A549 (cell line): ENCODE measurements around the gene ITIH5. TPM values are rescaled to one million over a fixed set of nuclear protein-coding genes. Genes with fewer than 3 reads are reported as not detected.
"Not testable (repeated sequence)": the region's sequence is repeated elsewhere in the genome, so short reads cannot be mapped to it uniquely, and the experiment has no call there.

Source experiments
- ATAC-seq, 2 experiments: fragments of 200-7000 bp in 1 of 2; fragments of >200 bp in 1 of 2; cut with Nextera tagmentation in 1 of 2; cut with Tn5 transposase in 1 of 2; 3 replicates each; pipeline versions ENCODE4 v1.8.0 to v1.9.1; 2018 to 2020; ENCODE audit warnings: mild to moderate bottlenecking in 1 of 2, moderate library complexity in 1 of 2
- CTCF ChIA-PET: fragments of 300-600 bp; sonication (Branson Sonifier 250); formaldehyde crosslinking; extraction: SDS; loops from one replicate; lab custom pipeline; 2021; ENCODE audit warnings: antibody characterized with exemption, inconsistent platforms; lab: Yijun Ruan, JAX
- POLR2A ChIA-PET: fragments of 350-600 bp; formaldehyde crosslinking; extraction: SDS; loops from one replicate; lab custom pipeline; 2021; ENCODE audit warnings: antibody characterized with exemption, inconsistent platforms; lab: Yijun Ruan, JAX
- DNase-seq, 2 experiments: peaks; one replicate each; pipeline versions ENCODE4 v3.0.0 to v3.0.0-alpha.2; 2011 to 2016; ENCODE audit warnings: low read depth in 1 of 2, low spot score in 1 of 2
- FAIRE-seq: peaks from 2 replicates; lab custom pipeline; 2011; peaks lifted over from hg19 to GRCh38; lab: Jason Lieb, UNC
- H3K27ac ChIP-seq, 2 experiments: fragments of >200 bp; sonication (Bioruptor Twin); formaldehyde crosslinking; 3 replicates each; pipeline ENCODE4 v1.5.1; 2016 to 2017
- H3K4me1 ChIP-seq: fragments of >200 bp; sonication (Bioruptor Twin); formaldehyde crosslinking; 3 replicates; pipeline ENCODE4 v1.6.1; 2016
- H3K4me2 ChIP-seq: fragments of >200 bp; sonication (Bioruptor Twin); formaldehyde crosslinking; 3 replicates; pipeline ENCODE4 v1.6.1; 2016
- H3K4me3 ChIP-seq: fragments of >200 bp; sonication (Bioruptor Twin); formaldehyde crosslinking; 3 replicates; pipeline ENCODE4 v1.5.1; 2016
- H3K9me3 ChIP-seq: fragments of >200 bp; sonication (Bioruptor Twin); formaldehyde crosslinking; 3 replicates; pipeline ENCODE4 v1.6.1; 2016
- BHLHE40 ChIP-seq: IDR thresholded peaks from 2 replicates; pipeline ENCODE4 v1.6.1; 2012; ENCODE audit warnings: low read depth, low read length, inconsistent platforms
- CBX2 ChIP-seq: fragments of 200-600 bp; sonication (generic); IDR thresholded peaks from 2 replicates; pipeline ENCODE4 v1.6.1; 2016; ENCODE audit warnings: low read depth, mild to moderate bottlenecking, borderline replicate concordance
- CHD2 ChIP-seq: fragments of 150-350 bp; IDR thresholded peaks from 2 replicates; pipeline ENCODE4 v1.6.1; 2014; ENCODE audit warnings: low read length; ENCODE audit not compliant: partially characterized antibody
- EP300 ChIP-seq, 2 experiments: fragments of >200 bp; sonication (Bioruptor Twin); formaldehyde crosslinking; IDR thresholded peaks; 2 replicates in 1 of 2; 3 replicates in 1 of 2; pipeline ENCODE4 v1.6.1; 2016 to 2017
- ESRRA ChIP-seq: fragments of 150-350 bp; IDR thresholded peaks from 2 replicates; pipeline ENCODE4 v1.6.1; 2014; ENCODE audit warnings: mild to moderate bottlenecking, low read length, borderline replicate concordance
- HEYL ChIP-seq: fragments of 250-450 bp; sonication (Bioruptor Pico); IDR thresholded peaks from 2 replicates; pipeline ENCODE4 v1.8.0; 2021; ENCODE audit warnings: mild to moderate bottlenecking, moderate library complexity
- HOXA7 ChIP-seq: fragments of 250-450 bp; sonication (Bioruptor Pico); IDR thresholded peaks from 2 replicates; pipeline ENCODE4 v1.5.0; 2020; ENCODE audit warnings: mild to moderate bottlenecking, moderate library complexity
- HOXB13 ChIP-seq: fragments of 250-450 bp; sonication (Bioruptor Pico); IDR thresholded peaks from 2 replicates; pipeline ENCODE4 v1.5.0; 2020; ENCODE audit warnings: low read depth, mild to moderate bottlenecking, moderate library complexity
- HOXB5 ChIP-seq: fragments of 250-450 bp; sonication (Bioruptor Pico); IDR thresholded peaks from 2 replicates; pipeline ENCODE4 v1.5.0; 2020; ENCODE audit warnings: mild to moderate bottlenecking, moderate library complexity
- JUN ChIP-seq, 2 experiments: fragments of >200 bp; sonication (Bioruptor Twin); formaldehyde crosslinking; IDR thresholded peaks; 2 replicates in 1 of 2; 3 replicates in 1 of 2; pipeline ENCODE4 v1.6.1; 2016 to 2017
- JUNB ChIP-seq: fragments of >200 bp; sonication (Bioruptor Twin); formaldehyde crosslinking; IDR thresholded peaks from 2 replicates; pipeline ENCODE4 v1.6.1; 2016
- MAFK ChIP-seq: fragments of 450-650 bp; IDR thresholded peaks from 2 replicates; pipeline ENCODE4 v1.6.1; 2014; ENCODE audit not compliant: partially characterized antibody
- MAZ ChIP-seq: fragments of 150-350 bp; IDR thresholded peaks from 2 replicates; pipeline ENCODE4 v1.6.1; 2014; ENCODE audit warnings: antibody characterized with exemption, low read depth, low read length, borderline replicate concordance
- MYC ChIP-seq: IDR thresholded peaks from 2 replicates; pipeline ENCODE4 v1.6.1; 2012; ENCODE audit warnings: mild to moderate bottlenecking, inconsistent platforms, low read length, improper control_type of control experiment, borderline replicate concordance
- NFE2L2 ChIP-seq: fragments of 150-350 bp; conservative IDR thresholded peaks from 2 replicates; pipeline ENCODE4 v1.6.1; 2014; ENCODE audit warnings: low read length
- NPAS2 ChIP-seq: fragments of 250-450 bp; sonication (Bioruptor Pico); IDR thresholded peaks from 2 replicates; pipeline ENCODE4 v1.8.0; 2022; ENCODE audit warnings: mild to moderate bottlenecking, moderate library complexity, borderline replicate concordance
- POLR2AphosphoS2 ChIP-seq: conservative IDR thresholded peaks from 2 replicates; pipeline ENCODE4 v1.6.1; 2012; ENCODE audit warnings: low read length, improper control_type of control experiment, inconsistent platforms
- RAD21 ChIP-seq, 2 experiments: fragments of >200 bp in 1 of 2; sonication (Bioruptor Twin) in 1 of 2; formaldehyde crosslinking in 1 of 2; IDR thresholded peaks in 1 of 2; conservative IDR thresholded peaks in 1 of 2; 2 replicates in 1 of 2; 3 replicates in 1 of 2; pipeline ENCODE4 v1.6.1; 2012 to 2018; ENCODE audit warnings: inconsistent platforms in 1 of 2
- RARB ChIP-seq: fragments of 250-450 bp; sonication (Bioruptor Pico); IDR thresholded peaks from 2 replicates; pipeline ENCODE4 v1.8.0; 2021; ENCODE audit warnings: mild to moderate bottlenecking, moderate library complexity
- RFX5 ChIP-seq: fragments of 450-650 bp; IDR thresholded peaks from 2 replicates; pipeline ENCODE4 v1.7.1; 2014; ENCODE audit warnings: antibody characterized with exemption, mild to moderate bottlenecking, moderate library complexity
- RNF2 ChIP-seq: fragments of 200-600 bp; sonication (generic); IDR thresholded peaks from 2 replicates; pipeline ENCODE4 v1.6.1; 2016; ENCODE audit warnings: low read depth, mild to moderate bottlenecking, antibody characterized with exemption, moderate library complexity, borderline replicate concordance
- SREBF2 ChIP-seq: fragments of 450-650 bp; IDR thresholded peaks from 2 replicates; pipeline ENCODE4 v1.6.1; 2014; ENCODE audit warnings: mild to moderate bottlenecking, moderate library complexity
- ZFP36 ChIP-seq: fragments of 450-650 bp; IDR thresholded peaks from 2 replicates; pipeline ENCODE4 v1.6.1; 2014; ENCODE audit warnings: borderline replicate concordance; ENCODE audit not compliant: partially characterized antibody
- ZSCAN20 ChIP-seq: fragments of 250-450 bp; sonication (Bioruptor Pico); IDR thresholded peaks from 2 replicates; pipeline ENCODE4 v1.8.0; 2022; ENCODE audit warnings: mild to moderate bottlenecking, moderate library complexity
- WGBS: methylation state at CpG from one replicate; pipeline ENCODE4 v1.1.6; 2017; ENCODE audit errors: missing lambda C conversion rate; 5-methylcytosine and 5-hydroxymethylcytosine counted together
- polyA plus RNA-seq, 4 experiments: library from polyadenylated mRNA; depleted of rRNA in 3 of 4; stranded (reverse); fragments of >200 nt; fragmentation: RNase III in 1 of 4; extraction: RNeasy Plus Mini Kit Qiagen cat#74134 plus additional on column Dnase treatment in 1 of 4; gene quantifications; 2 replicates in 3 of 4; 3 replicates in 1 of 4; pipeline ENCODE4 v1.2.3, GENCODE V29; 2011 to 2017
- TF ChIP-seq, protein P1 (sequence below): fragments of >200 bp; sonication (Bioruptor Twin); formaldehyde crosslinking; IDR thresholded peaks from 2 replicates; pipeline ENCODE4 v1.6.1; 2016
- TF ChIP-seq, protein P2 (sequence below): IDR thresholded peaks from 2 replicates; pipeline ENCODE4 v1.6.1; 2012; ENCODE audit warnings: low read depth, borderline replicate concordance
- TF ChIP-seq, protein P3 (sequence below): fragments of 450-650 bp; IDR thresholded peaks from 2 replicates; pipeline ENCODE4 v1.6.1; 2014; ENCODE audit warnings: antibody characterized with exemption

Gene ITIH5
- polyA plus RNA-seq, 2 of the 4 experiments (the other 2 are of a cell fraction) = 0.03 to 0.05 TPM

DNA sequence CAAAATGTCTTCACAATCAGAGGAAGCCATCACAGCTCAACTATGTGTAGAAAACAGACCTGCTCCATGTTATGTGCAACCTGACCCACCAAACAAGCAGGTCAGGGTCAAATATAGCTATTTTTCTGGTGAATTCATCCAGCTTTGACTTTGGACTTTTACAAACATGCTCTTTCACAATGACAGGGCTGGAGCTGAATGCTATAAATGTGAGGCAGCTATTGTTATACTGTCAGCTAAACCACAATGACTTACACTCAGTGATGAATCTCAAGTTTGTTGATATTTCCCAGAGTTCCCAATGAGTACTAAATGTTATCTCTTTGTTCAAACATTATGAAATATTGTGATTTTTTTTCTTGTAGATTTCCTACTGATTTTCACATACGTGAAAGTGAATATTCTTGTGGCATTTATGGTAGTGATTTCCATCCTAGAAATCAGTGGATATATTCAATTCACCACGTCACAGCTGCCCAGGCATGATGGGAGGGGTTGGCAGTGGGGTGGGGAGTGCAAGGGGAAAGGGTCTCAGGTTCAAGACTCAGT lies 33.9 kb upstream of the ITIH5 start (continued):
- TF ChIP-seq ESRRA = peak; percentile 85; the same call in 1 of the 2 replicates
- TF ChIP-seq NPAS2 (CRISPR knock-in tag) = no peak

DNA sequence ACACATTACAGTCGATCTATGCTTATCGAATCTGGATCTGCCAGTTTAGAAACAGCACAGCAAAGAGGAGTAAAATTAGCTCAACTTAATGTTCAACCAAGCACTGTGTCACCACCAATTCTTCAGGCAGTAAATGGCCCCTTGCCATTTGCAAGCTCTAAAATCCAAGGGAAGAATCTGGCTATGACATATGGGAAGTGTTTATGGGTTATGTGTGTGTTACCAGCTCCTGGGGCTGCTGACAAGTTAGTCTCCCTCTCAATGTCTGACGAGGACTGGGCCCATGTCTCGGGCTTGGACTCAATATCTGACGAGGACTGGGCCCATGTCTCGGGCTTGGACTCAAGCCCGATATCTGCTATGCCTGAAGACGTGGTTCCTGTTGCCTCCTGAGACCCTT lies 30.7 kb upstream of the ITIH5 start:
- Histone ChIP-seq H3K4me2 (no peak overlapping the region; the same call in 2 of the 3 replicates), H3K4me1 (peaks cover 16% of the 10 kb centered on the region; the same call in 2 of the 3 replicates), H3K4me3 (no peak overlapping the region), H3K27ac (peak overlapping the region; percentile 16 to 22; a peak in 3 of 6 replicates), H3K9me3 (peaks cover 8% of the 10 kb centered on the region)
- 67% methylated on average over 8 of the region's 8 CpGs for WGBS
- CTCF ChIA-PET = interaction anchor here (1.1 to 3.8 kb wide), 3 partner anchors 10 to 168 kb away, joined by 3 to 37 read pairs (median 3); no protein-coding TSS in a partner anchor
- TF ChIP-seq EP300 (IDR thresholded peaks at IDR 0.05) = no peak
- no peak for TF ChIP-seq MYC
- no peak for TF ChIP-seq HOXB5
- no peak for TF ChIP-seq NFE2L2
- TF ChIP-seq MAFK = no peak
- TF ChIP-seq HEYL = no peak
- no peak for TF ChIP-seq POLR2AphosphoS2
- no peak for TF ChIP-seq JUNB
- TF ChIP-seq HOXB13 (CRISPR knock-in tag) = no peak
- TF ChIP-seq HOXA7 (CRISPR knock-in tag) = no peak
- TF ChIP-seq RAD21 (conservative IDR thresholded peaks at IDR 0.05 in 1 of 2, IDR thresholded peaks at IDR 0.05 in 1 of 2) = no peak
- no peak for TF ChIP-seq RFX5
- TF ChIP-seq CBX2 = no peak
- TF ChIP-seq, protein P1, sequence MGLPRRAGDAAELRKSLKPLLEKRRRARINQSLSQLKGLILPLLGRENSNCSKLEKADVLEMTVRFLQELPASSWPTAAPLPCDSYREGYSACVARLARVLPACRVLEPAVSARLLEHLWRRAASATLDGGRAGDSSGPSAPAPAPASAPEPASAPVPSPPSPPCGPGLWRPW = no peak
- TF ChIP-seq JUN (IDR thresholded peaks at IDR 0.05) = no peak
- TF ChIP-seq CHD2 = no peak
- no peak for TF ChIP-seq ZFP36
- no peak for TF ChIP-seq RARB (CRISPR knock-in tag)
- POLR2A ChIA-PET = interaction anchor here (0.6 kb wide), 1 partner anchor 16 kb away, joined by 3 read pairs; no protein-coding TSS in a partner anchor
- ATAC-seq (no peak), FAIRE-seq (no peak), DNase-seq (no peak)

DNA sequence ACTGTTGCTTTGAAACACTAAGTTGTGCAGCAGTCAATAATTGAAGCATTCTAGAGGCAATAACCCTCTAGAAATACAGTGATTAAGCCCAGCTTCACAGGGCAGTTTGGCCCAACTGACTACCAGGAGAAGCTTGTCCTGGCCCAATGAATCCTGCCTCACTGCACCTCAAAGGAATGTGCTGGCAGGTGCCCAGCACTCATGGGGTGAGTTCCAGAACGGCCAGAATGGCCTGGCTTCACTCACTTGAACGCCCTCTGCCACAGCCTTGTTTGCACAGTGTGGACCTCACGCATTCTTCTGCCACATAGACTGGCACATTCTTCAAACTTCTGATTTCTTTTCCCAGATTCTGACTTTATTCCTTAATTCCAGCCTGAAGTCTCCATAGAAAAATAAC lies 29.8 kb upstream of the ITIH5 start:
- Histone ChIP-seq H3K27ac (peak overlapping the region in 1 of 2 experiments; percentile 38; a peak in 1 of 6 replicates), H3K4me3 (no peak overlapping the region), H3K4me2 (peak overlapping the region; percentile 6; the same call in 1 of the 3 replicates), H3K9me3 (peaks cover 11% of the 10 kb centered on the region), H3K4me1 (peaks cover 16% of the 10 kb centered on the region; the same call in 2 of the 3 replicates)
- ATAC-seq (peak in 1 of 2 experiments; percentile 64; a peak in 4 of 6 replicates), DNase-seq (peak in 1 of 2 experiments; percentile 35), FAIRE-seq (peak; percentile 7)
- POLR2A ChIA-PET = no interaction called here
- CTCF ChIA-PET = interaction anchor here (0.9 to 1.5 kb wide), 2 partner anchors 9 to 12 kb away, joined by 3 to 7 read pairs; no protein-coding TSS in a partner anchor
- WGBS = 13% methylated on average over 3 of the region's 3 CpGs
- TF ChIP-seq NFE2L2 (no peak), CBX2 (no peak), RNF2 (no peak), MAZ (no peak), BHLHE40 (no peak), SREBF2 (no peak), ZSCAN20 (CRISPR knock-in tag) (no peak)
- TF ChIP-seq, protein P2, sequence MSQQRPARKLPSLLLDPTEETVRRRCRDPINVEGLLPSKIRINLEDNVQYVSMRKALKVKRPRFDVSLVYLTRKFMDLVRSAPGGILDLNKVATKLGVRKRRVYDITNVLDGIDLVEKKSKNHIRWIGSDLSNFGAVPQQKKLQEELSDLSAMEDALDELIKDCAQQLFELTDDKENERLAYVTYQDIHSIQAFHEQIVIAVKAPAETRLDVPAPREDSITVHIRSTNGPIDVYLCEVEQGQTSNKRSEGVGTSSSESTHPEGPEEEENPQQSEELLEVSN = no peak
- TF ChIP-seq, protein P3, sequence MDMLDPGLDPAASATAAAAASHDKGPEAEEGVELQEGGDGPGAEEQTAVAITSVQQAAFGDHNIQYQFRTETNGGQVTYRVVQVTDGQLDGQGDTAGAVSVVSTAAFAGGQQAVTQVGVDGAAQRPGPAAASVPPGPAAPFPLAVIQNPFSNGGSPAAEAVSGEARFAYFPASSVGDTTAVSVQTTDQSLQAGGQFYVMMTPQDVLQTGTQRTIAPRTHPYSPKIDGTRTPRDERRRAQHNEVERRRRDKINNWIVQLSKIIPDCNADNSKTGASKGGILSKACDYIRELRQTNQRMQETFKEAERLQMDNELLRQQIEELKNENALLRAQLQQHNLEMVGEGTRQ = no peak

DNA sequence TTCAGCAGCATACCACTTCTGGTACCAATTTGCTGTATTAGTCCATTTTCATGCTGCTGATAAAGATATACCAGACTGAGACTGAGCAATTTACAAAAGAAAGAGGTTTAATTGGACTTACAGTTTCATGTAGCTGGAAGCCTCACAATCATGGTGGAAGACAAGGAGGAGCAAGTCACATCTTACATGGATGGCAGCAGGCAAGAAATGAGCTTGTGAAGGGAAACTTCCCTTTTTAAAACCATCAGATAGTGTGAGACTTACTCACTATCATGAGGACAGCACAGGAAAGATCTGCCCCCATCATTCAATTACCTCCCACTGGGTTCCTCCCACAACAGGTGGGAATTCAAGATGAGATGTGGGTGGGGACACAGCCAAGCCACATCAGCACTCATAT lies 26.4 kb upstream of the ITIH5 start:
- H3K9me3 ChIP-seq = peaks cover 18% of the 10 kb centered on the region
- H3K4me3 ChIP-seq, ATAC-seq, H3K27ac ChIP-seq, H3K4me2 ChIP-seq, H3K4me1 ChIP-seq, POLR2A ChIA-PET, FAIRE-seq, DNase-seq: not testable (repeated sequence)
- CTCF ChIA-PET = interaction anchor here (1.0 kb wide), 1 partner anchor 167 kb away, joined by 3 read pairs; no protein-coding TSS in a partner anchor
